Measurements from ENCODE around the gene SYPL1. TPM values are rescaled to one million over a fixed set of nuclear protein-coding genes. Genes with fewer than 3 reads are reported as not detected.

SYPL1 gene
- total RNA-seq, 1 experiment from 2014 or later, result 98.3 TPM

DNA sequence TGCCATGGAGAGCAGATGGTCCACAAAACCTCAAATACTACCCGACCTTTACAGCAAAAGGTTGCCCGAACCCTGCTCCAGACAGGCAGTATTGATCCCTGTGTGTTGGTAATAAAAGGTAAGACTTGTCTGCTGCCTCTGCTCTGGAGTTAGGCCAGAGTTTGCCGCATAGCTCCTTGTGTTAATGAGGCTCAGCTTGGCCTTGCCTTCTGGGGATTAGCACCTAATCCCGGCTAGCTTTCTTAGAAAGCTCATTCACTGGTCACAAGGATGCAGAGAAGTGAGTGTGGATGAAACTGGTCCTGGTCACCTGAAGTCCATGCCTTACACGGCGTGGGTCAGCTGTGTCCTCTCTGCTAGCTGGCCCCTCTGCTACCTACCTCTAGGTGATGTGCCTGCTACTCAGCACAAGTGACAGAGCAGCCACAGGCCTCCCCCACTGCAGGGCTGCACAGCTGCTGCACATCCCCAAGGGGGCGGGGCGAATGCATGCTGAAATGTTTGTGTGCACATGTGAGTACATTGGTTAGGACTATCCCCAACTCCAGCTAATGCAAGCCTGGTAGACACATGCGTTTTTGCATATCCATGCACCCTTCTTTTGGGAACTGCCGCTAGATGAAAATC, 31.7 kb upstream of the SYPL1 start:
- H3K4me1 ChIP-seq (ENCODE audit: control insufficient read depth, insufficient read depth, low read length), result no peaks in the 10 kb centered on the region; the same call in 1 of the 2 replicates
- H3K9me3 ChIP-seq (ENCODE audit: control insufficient read depth, insufficient read depth, low read depth, low read length), result no peaks in the 10 kb centered on the region
- no TSS peak for BruUV-seq (replicated peaks)
- H3K27ac ChIP-seq (ENCODE audit: low read length), result no peak overlapping the region
- in situ Hi-C loops (cut with HindIII; ENCODE audit: low pct_unique_long_range_greater_than_20kb, low sequenced_read_pairs) (no loop called here), intact Hi-C loops (cut with micrococcal nuclease; ENCODE audit: unreplicated experiment) (no loop called here)
- no peak overlapping the region for H3K4me3 ChIP-seq (ENCODE audit: low read depth in 2 of 2, low read length in 2 of 2)
- no peaks in the 10 kb centered on the region for H3K36me3 ChIP-seq (ENCODE audit: control insufficient read depth, insufficient read depth, low read length)
- ChIA-PET CTCF (no interaction called here), POLR2A (interaction anchor here (0.6 kb wide), 1 partner anchor 113 kb away, joined by 3 read pairs; no protein-coding TSS in a partner anchor)
- H3K27me3 ChIP-seq (ENCODE audit: control insufficient read depth, insufficient read depth, low read length), result peaks cover 6% of the 10 kb centered on the region; the same call in 1 of the 2 replicates
- TF ChIP-seq, protein P1, sequence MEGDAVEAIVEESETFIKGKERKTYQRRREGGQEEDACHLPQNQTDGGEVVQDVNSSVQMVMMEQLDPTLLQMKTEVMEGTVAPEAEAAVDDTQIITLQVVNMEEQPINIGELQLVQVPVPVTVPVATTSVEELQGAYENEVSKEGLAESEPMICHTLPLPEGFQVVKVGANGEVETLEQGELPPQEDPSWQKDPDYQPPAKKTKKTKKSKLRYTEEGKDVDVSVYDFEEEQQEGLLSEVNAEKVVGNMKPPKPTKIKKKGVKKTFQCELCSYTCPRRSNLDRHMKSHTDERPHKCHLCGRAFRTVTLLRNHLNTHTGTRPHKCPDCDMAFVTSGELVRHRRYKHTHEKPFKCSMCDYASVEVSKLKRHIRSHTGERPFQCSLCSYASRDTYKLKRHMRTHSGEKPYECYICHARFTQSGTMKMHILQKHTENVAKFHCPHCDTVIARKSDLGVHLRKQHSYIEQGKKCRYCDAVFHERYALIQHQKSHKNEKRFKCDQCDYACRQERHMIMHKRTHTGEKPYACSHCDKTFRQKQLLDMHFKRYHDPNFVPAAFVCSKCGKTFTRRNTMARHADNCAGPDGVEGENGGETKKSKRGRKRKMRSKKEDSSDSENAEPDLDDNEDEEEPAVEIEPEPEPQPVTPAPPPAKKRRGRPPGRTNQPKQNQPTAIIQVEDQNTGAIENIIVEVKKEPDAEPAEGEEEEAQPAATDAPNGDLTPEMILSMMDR (IDR thresholded peaks at IDR 0.05), result no peak
- TF ChIP-seq, protein P2, sequence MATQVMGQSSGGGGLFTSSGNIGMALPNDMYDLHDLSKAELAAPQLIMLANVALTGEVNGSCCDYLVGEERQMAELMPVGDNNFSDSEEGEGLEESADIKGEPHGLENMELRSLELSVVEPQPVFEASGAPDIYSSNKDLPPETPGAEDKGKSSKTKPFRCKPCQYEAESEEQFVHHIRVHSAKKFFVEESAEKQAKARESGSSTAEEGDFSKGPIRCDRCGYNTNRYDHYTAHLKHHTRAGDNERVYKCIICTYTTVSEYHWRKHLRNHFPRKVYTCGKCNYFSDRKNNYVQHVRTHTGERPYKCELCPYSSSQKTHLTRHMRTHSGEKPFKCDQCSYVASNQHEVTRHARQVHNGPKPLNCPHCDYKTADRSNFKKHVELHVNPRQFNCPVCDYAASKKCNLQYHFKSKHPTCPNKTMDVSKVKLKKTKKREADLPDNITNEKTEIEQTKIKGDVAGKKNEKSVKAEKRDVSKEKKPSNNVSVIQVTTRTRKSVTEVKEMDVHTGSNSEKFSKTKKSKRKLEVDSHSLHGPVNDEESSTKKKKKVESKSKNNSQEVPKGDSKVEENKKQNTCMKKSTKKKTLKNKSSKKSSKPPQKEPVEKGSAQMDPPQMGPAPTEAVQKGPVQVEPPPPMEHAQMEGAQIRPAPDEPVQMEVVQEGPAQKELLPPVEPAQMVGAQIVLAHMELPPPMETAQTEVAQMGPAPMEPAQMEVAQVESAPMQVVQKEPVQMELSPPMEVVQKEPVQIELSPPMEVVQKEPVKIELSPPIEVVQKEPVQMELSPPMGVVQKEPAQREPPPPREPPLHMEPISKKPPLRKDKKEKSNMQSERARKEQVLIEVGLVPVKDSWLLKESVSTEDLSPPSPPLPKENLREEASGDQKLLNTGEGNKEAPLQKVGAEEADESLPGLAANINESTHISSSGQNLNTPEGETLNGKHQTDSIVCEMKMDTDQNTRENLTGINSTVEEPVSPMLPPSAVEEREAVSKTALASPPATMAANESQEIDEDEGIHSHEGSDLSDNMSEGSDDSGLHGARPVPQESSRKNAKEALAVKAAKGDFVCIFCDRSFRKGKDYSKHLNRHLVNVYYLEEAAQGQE (IDR thresholded peaks at IDR 0.05; ENCODE audit: insufficient read depth in 1 of 2, low read depth in 2 of 2, low read length in 1 of 2), result no peak
- DNase-seq (ENCODE audit: low read depth, low spot score), result no peak
- ATAC-seq, result no peak

DNA sequence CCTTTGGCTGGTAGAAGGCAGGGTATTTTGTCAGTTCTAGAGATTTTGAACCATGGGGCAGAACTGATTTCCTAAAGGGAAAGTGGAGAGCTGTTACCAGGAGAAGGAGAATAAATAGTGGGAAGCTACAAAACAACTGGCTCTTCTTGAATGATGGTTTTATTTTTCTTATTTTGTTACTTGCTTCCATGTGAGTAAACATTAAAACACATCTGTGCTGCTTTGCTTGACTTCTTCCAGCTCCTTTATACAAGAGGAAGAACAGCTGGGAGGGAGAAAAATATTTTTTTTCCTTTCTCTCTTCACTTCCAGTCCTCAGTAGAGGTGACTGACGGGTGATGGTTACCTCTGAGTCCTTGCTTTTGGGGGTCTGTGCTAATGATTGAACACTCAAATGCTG, 30.0 kb upstream of the SYPL1 start:
- DNase-seq (ENCODE audit: low read depth, low spot score) (no peak), ATAC-seq (no peak)
- ChIA-PET CTCF (no interaction called here), POLR2A (no interaction called here)
- Histone ChIP-seq H3K27me3 (ENCODE audit: control insufficient read depth, insufficient read depth, low read length) (peaks cover 6% of the 10 kb centered on the region; the same call in 1 of the 2 replicates), H3K9me3 (ENCODE audit: control insufficient read depth, insufficient read depth, low read depth, low read length) (no peaks in the 10 kb centered on the region), H3K4me3 (ENCODE audit: low read depth in 2 of 2, low read length in 2 of 2) (no peak overlapping the region), H3K36me3 (ENCODE audit: control insufficient read depth, insufficient read depth, low read length) (no peaks in the 10 kb centered on the region), H3K27ac (ENCODE audit: low read length) (no peak overlapping the region), H3K4me1 (ENCODE audit: control insufficient read depth, insufficient read depth, low read length) (no peaks in the 10 kb centered on the region; the same call in 1 of the 2 replicates)
- BruUV-seq (replicated peaks), result no TSS peak
- in situ Hi-C loops (cut with HindIII; ENCODE audit: low pct_unique_long_range_greater_than_20kb, low sequenced_read_pairs), result no loop called here
- intact Hi-C loops (cut with micrococcal nuclease; ENCODE audit: unreplicated experiment), result no loop called here
- TF ChIP-seq, protein P1 (IDR thresholded peaks at IDR 0.05), result no peak
- no peak for TF ChIP-seq TCF7L2 (IDR thresholded peaks at IDR 0.05; ENCODE audit: low read depth, low read length)
- TF ChIP-seq, protein P2 (IDR thresholded peaks at IDR 0.05; ENCODE audit: insufficient read depth in 1 of 2, low read depth in 2 of 2, low read length in 1 of 2), result no peak
- no peak for TF ChIP-seq POLR2AphosphoS5 (IDR thresholded peaks at IDR 0.05; ENCODE audit: low read depth, low read length)
- no peak for TF ChIP-seq SIN3A (IDR thresholded peaks at IDR 0.05; ENCODE audit: borderline replicate concordance, insufficient read depth, low read depth, low read length)

Data from Panc1 (cell line).